Measurements from ENCODE around the gene AGBL4. TPM values are rescaled to one million over a fixed set of nuclear protein-coding genes. Genes with fewer than 3 reads are reported as not detected.

Gene AGBL4
- total and polyA plus RNA-seq, 9 of the 15 experiments (the other 6 are each of a cell fraction or from before 2014, with no cell fraction given), result 0.11 TPM; not detected in 7

- TF ChIP-seq ZNF280B (CRISPR knock-in tag; IDR thresholded peaks at IDR 0.05), result no peak
- no peak for TF ChIP-seq ZBTB34 (CRISPR knock-in tag; IDR thresholded peaks at IDR 0.05)
- TF ChIP-seq ZNF140 (CRISPR knock-in tag; IDR thresholded peaks at IDR 0.05), result no peak
- TF ChIP-seq MXI1 (IDR thresholded peaks at IDR 0.05; ENCODE audit: low read depth, low read length), result no peak
- no peak for TF ChIP-seq DLX4 (CRISPR knock-in tag; IDR thresholded peaks at IDR 0.05)
- no peak for TF ChIP-seq AFF1 (IDR thresholded peaks at IDR 0.05; ENCODE audit: low read depth in 1 of 2, partially characterized antibody in 2 of 2)
- TF ChIP-seq MYC (IDR thresholded peaks at IDR 0.05; ENCODE audit: low read depth, low read length), result no peak
- no peak for TF ChIP-seq MYC (CRISPR knock-in tag; IDR thresholded peaks at IDR 0.05; ENCODE audit: borderline replicate concordance, low read depth)
- no peak for TF ChIP-seq ZC3H11A (IDR thresholded peaks at IDR 0.05; ENCODE audit: low read depth, low read length)
- TF ChIP-seq HMG20B (CRISPR knock-in tag; IDR thresholded peaks at IDR 0.05), result no peak
Measured at GRCh38 chr1:49136738-49137251, 887.0 kb downstream of the AGBL4 start (continued).
